HG03575 (cell line): ENCODE results near the gene MTMR8.

Source experiments
- ATAC-seq: cut with Tn5 transposase; IDR thresholded peaks from one replicate; pipeline ENCODE4 v1.9.1; 2021; ENCODE audit not compliant: unreplicated experiment, insufficient number of reproducible peaks, low FRiP score; ENCODE audit errors: extremely low read depth

The MTMR8 gene

DNA sequence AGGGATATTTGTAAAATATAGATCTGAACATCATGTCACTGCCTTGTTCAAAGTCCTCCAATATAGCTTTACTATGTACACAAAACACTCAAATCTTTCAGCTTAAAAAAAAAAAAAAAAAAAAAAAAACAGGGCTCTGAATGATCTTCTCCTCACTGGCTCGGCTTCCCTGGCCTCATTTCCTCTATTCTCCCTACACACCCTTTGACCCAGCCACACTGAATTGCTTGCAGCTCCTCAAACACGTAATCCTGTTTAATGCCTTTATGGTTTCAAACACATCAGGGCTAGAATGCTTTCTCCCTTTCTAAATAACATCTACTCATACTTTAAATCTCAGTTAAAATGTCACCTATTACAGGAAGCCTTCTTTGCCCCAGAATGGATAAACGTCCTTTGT lies 60.8 kb downstream of the MTMR8 start:
- no peak for ATAC-seq

DNA sequence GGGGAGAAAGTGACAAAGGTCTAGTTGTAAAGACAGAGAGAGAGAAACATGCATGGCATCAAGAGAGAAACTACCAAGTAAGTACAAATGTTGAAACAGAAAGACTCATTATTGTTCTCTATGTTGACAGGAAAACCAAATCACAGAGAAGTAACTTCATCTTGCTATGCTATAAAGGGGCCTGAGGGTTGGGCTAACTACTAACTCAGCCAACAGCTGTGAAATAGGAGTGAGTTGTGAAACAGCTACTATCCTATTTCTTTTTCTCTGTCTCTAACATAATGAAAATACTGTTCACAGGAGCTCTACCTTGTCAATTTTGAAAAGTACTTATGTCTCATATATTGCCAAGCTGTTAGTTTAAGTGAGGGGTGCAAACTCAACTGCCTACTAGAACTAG lies 65.0 kb downstream of the MTMR8 start:
- no peak for ATAC-seq

DNA sequence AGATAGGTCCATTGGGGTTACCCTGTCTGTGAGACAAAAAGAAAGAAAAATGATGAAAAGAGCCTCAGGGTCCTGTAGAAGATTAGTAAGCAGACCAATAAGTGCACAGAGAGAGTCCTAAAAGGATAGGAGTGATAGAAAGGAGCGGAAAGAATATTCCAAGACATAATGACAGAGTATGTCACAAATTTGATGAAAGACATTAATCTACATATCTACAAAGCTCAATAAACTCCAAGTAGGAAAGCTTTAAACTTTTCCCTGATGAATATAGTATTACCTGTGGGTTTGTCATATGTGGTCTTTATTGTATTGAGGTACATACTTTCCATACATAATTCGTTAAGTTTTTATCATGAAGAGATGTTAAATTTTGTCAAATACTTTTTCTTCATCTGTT lies 73.7 kb downstream of the MTMR8 start:
- ATAC-seq, result no peak

DNA sequence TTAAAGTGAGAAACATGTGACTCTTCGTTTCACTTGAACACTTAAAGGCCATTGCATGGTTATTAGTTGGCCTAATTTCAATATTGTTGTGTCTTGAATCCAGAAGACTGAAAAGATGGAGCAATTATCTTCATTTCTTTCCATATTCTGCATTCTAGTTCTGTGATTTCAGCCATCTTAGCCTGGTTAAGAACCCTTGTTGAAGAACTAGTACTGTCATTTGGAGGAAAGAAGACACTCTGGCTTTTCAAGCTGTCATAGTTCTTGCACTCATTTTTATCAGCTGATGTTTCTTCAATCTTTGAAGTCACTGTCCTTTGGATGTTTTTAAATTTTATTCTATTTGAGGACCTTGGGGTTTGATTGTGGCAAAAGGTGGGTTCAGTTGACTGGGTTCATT lies 81.6 kb downstream of the MTMR8 start:
- ATAC-seq, result no peak

DNA sequence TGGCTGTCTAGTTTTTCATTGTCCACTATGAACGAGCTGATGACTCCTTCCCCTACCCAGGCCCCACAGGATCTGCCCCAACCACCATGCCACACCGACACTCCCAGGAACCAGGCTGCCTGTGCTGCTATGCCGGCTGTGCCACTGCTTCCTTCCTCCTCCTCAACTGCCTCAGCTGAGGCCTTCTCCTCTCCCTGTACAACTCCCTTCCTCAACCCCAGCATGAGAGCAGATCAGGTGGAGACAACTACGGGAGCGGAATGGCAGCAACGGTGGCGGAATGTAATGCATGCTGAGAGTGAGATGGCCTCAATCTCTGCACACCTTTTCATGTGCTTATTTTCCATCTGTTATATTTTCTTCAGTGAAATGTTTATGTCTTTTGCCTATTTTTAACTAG lies 88.5 kb downstream of the MTMR8 start:
- ATAC-seq, result no peak

DNA sequence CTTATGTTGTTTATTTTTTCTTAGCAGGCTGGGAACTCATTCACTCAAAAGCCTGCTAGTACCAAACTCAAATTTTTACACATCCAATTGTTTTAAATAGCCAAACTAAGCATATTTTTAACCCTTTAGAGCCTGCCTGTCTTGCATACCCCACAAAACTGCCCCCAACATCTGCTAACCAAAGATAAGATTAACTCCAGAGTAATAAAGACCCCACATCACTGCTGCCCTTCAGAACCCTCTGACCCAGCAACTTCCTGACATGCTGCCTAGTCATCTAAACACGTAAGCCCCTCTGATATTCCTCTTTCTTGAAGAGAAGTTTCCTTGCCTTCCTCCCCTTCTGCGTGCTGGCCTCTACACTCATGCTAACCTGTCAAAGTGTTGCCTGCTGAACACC lies 104.1 kb downstream of the MTMR8 start:
- no peak for ATAC-seq

DNA sequence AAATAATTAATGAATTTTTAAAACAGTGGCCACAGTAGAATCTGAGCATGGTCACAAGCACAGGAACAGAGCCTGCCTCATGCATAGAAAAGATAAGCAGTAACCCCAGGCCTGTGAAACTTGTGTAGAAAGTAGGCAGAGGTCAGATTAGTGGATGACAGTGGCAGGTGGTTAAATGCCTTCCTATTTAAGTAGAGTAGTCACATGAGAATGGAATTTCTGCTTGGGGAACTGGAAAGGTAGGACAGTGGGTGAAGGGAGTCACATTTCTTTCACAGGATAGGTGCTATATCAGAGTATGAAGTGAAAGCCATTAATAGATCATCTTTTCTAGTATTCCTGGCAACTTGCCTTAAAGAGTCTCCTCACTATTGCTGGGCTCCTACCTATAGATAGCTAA lies 130.0 kb downstream of the MTMR8 start:
- ATAC-seq, result no peak

DNA sequence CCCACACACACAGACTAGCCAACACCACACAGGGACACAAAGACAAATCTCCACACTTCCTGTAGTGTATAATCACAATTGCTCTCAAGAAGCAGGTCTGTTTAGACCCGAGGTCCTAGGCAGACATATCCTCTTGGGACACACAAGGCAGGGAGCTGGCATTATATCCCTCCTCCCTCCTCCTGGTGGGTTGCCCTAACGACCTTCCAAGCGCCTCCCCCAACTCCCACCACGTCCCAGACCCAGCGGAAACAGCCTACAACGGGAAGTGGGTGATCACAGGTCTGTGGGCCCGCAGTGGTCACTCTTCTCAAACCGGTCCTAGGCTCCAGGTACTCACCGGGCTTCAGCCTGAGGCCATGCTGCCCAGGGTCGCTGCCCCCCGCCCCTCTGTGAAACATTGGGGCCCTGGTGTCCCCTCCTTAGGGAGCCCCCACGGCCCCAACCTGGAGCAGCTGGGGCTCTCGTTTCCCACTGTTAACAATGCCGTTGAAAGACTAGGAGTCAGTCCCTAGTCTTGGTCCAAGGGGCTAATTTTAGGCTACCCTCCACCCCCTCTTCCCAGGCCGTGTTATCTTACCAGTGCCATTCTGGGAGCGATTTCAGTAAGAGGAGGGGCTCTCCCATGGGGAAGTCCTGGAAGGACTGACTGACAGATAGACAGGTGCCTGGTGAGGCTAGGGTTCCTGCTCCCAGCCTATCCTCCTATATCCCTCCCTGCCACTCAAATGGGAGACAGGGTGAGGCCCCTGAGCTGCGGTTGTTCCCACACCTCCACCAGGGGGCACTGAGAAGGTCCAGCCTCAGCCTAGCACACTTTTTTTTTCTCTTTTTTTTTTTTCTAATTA lies 164.9 kb downstream of the MTMR8 start, which contains the start of gene ASB12:
Gene ASB12 (minus strand): TSS at position 485 of the 848 bp plus-strand sequence. CDS start 4,957 bp downstream, outside the sequence.
- no peak for ATAC-seq

DNA sequence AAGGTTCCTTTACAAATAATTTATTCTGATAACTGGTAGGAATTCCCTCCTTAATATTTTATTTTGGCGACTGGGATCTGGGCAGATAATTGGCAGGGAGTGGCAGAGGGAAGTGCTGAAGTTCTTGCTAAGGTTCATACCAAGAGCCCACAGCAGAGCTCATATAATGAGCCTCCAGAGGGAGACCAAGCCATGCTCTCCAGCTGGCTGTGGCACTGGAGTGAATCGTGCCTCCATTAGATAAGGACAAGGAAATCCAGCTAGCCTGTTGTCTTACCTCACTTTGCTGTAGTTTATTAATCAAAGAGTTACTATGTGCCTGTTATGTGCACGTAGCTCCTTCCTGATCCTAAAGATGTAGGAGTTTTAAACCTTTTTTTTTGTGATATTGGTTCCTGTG lies 166.1 kb downstream of the MTMR8 start:
- no peak for ATAC-seq
